ENCODE results near the gene OSGIN1. TPM values are rescaled to one million over a fixed set of nuclear protein-coding genes. Genes with fewer than 3 reads are reported as not detected.
"Not testable (repeated sequence)": the region's sequence is repeated elsewhere in the genome, so short reads cannot be mapped to it uniquely, and the experiment has no call there.

OSGIN1 gene
- total RNA-seq, 1 donor from 2014 or later, result not detected

- TF ChIP-seq, protein P1, sequence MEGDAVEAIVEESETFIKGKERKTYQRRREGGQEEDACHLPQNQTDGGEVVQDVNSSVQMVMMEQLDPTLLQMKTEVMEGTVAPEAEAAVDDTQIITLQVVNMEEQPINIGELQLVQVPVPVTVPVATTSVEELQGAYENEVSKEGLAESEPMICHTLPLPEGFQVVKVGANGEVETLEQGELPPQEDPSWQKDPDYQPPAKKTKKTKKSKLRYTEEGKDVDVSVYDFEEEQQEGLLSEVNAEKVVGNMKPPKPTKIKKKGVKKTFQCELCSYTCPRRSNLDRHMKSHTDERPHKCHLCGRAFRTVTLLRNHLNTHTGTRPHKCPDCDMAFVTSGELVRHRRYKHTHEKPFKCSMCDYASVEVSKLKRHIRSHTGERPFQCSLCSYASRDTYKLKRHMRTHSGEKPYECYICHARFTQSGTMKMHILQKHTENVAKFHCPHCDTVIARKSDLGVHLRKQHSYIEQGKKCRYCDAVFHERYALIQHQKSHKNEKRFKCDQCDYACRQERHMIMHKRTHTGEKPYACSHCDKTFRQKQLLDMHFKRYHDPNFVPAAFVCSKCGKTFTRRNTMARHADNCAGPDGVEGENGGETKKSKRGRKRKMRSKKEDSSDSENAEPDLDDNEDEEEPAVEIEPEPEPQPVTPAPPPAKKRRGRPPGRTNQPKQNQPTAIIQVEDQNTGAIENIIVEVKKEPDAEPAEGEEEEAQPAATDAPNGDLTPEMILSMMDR (IDR thresholded peaks at IDR 0.05; ENCODE audit: partially characterized antibody, unreplicated experiment), result no peak
- Mint-ChIP-seq H3K4me3 (ENCODE audit: unreplicated experiment) (no peak overlapping the region), H3K27ac (ENCODE audit: unreplicated experiment) (no peak overlapping the region), H3K27me3 (ENCODE audit: unreplicated experiment) (peaks cover 7% of the 10 kb centered on the region), H3K36me3 (ENCODE audit: unreplicated experiment) (peaks cover 4% of the 10 kb centered on the region), H3K4me1 (ENCODE audit: low read depth, unreplicated experiment) (peaks cover 5% of the 10 kb centered on the region), H3K9me3 (ENCODE audit: unreplicated experiment) (peaks cover 6% of the 10 kb centered on the region)
- no peak for DNase-seq
Observed at GRCh38 chr16:83947642-83948234, 5.3 kb upstream of the OSGIN1 start.

GRCh38 chr16:83948914-83949723, 3.9 kb upstream of the OSGIN1 start:
- Mint-ChIP-seq H3K27me3 (ENCODE audit: unreplicated experiment) (peaks cover 7% of the 10 kb centered on the region), H3K36me3 (ENCODE audit: unreplicated experiment) (peaks cover 4% of the 10 kb centered on the region), H3K4me1 (ENCODE audit: low read depth, unreplicated experiment) (peaks cover 3% of the 10 kb centered on the region), H3K27ac (ENCODE audit: unreplicated experiment) (no peak overlapping the region), H3K4me3 (ENCODE audit: unreplicated experiment) (no peak overlapping the region), H3K9me3 (ENCODE audit: unreplicated experiment) (peaks cover 6% of the 10 kb centered on the region)
- TF ChIP-seq, protein P1 (IDR thresholded peaks at IDR 0.05; ENCODE audit: partially characterized antibody, unreplicated experiment), result no peak
- no peak for DNase-seq

GRCh38 chr16:83949724-83950001, 3.4 kb upstream of the OSGIN1 start:
- no peak for DNase-seq
- Mint-ChIP-seq H3K36me3 (ENCODE audit: unreplicated experiment) (peaks cover 4% of the 10 kb centered on the region), H3K27me3 (ENCODE audit: unreplicated experiment) (peaks cover 7% of the 10 kb centered on the region), H3K4me1 (ENCODE audit: low read depth, unreplicated experiment) (peaks cover 6% of the 10 kb centered on the region), H3K27ac (ENCODE audit: unreplicated experiment) (no peak overlapping the region), H3K9me3 (ENCODE audit: unreplicated experiment) (peaks cover 6% of the 10 kb centered on the region), H3K4me3 (ENCODE audit: unreplicated experiment) (no peak overlapping the region)
- TF ChIP-seq, protein P1 (IDR thresholded peaks at IDR 0.05; ENCODE audit: partially characterized antibody, unreplicated experiment), result no peak

GRCh38 chr16:83950862-83951399, 2.1 kb upstream of the OSGIN1 start:
- DNase-seq; H3K27ac Mint-ChIP-seq (ENCODE audit: unreplicated experiment); H3K4me1 Mint-ChIP-seq (ENCODE audit: low read depth, unreplicated experiment); H3K27me3 Mint-ChIP-seq (ENCODE audit: unreplicated experiment); H3K9me3 Mint-ChIP-seq (ENCODE audit: unreplicated experiment); H3K36me3 Mint-ChIP-seq (ENCODE audit: unreplicated experiment); H3K4me3 Mint-ChIP-seq (ENCODE audit: unreplicated experiment): not testable (repeated sequence)

DNA sequence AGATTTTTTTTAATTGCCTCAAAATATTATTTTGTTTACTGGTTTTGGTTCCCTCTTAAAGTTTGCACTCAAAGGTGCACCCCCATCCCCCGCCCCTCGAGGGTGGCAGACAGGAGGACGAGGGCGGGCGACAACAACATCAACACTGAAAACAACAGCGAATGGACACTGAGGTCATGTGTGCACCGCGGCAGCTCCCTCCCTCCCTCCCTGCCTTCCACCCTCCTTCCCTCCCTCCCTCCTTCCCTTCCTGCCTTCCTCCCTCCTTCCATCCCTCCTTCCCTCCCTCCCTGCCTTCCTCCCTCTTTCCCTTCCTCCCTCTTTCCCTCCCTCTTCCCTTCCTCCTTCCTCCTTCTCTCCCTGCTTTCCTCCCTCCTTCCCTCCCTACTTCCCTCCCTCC, 1.5 kb upstream of the OSGIN1 start:
- H3K36me3 Mint-ChIP-seq (ENCODE audit: unreplicated experiment), result peaks cover 4% of the 10 kb centered on the region
- TF ChIP-seq, protein P1 (IDR thresholded peaks at IDR 0.05; ENCODE audit: partially characterized antibody, unreplicated experiment), result no peak
- peaks cover 6% of the 10 kb centered on the region for H3K4me1 Mint-ChIP-seq (ENCODE audit: low read depth, unreplicated experiment)
- no peak overlapping the region for H3K27ac Mint-ChIP-seq (ENCODE audit: unreplicated experiment)
- peaks cover 3% of the 10 kb centered on the region for H3K27me3 Mint-ChIP-seq (ENCODE audit: unreplicated experiment)
- DNase-seq, result no peak
- H3K9me3 Mint-ChIP-seq (ENCODE audit: unreplicated experiment), result peaks cover 6% of the 10 kb centered on the region
- no peak overlapping the region for H3K4me3 Mint-ChIP-seq (ENCODE audit: unreplicated experiment)

Data from glutamatergic neuron (in vitro differentiated cells).